Eye (tissue), 1 donor: ENCODE data around the gene EFNB3.

Experiments used
- DNase-seq: peaks from one replicate; pipeline ENCODE4 v3.0.0-alpha.2; 2015

EFNB3 gene

DNA sequence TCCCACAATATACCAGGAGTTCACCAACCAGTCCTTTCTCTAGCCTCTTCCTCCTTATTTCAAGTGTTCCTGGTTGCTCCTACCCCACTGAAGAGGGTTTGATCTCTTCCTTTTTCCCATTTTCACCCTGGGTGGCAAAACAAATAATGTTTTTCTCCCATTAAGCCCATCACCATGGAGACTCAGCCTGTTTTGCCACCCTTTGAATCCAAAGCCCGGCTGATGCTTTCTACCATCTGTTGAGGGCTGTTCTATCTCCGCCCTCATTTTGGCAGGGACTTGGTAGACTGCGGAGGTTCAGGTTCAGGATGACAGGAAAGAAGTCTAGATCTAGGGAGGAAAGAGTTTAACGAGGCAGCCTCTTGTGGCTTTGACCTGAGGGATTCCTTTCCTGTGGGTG, 15.1 kb downstream of the EFNB3 start:
- peak; percentile 16 for DNase-seq

DNA sequence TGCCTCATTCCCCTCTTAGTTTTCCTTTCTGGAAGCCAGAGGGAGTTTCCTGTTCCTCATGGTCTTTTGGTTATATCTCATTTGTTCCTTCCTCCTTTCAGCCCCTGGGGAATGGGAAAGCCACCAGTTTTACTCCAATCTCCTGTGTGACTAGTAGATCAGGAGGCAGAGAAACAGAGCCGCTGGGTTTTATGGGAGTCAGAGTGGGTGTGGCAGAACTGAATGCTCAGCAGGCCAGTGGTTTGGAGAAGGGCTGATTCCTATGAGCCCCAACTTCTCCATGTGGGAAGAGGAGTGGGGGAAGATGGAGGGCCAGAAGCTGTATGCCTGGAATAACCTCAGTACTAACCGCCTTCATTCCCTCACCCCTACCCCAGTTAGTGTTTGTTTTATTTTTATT, 16.6 kb downstream of the EFNB3 start:
- no peak for DNase-seq

DNA sequence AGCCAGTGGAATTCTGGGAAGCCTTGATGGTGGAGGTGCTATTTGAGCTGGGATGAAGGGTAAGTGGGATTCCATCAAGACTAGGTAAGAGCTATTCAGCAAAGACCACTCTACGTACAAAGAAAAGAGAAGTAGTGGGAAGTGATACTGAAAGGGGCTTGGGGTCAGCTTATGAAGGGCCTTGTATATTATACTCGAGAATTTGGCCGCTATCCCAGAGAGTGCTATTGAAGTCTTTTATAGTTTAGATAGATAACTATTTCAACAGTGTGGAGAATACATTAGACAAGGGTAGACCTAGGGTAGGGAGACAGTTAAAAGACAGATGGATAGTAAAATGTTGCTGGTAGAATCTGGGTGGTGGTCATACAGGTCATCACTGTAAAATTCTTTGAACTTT, 22.9 kb downstream of the EFNB3 start:
- DNase-seq, result no peak

DNA sequence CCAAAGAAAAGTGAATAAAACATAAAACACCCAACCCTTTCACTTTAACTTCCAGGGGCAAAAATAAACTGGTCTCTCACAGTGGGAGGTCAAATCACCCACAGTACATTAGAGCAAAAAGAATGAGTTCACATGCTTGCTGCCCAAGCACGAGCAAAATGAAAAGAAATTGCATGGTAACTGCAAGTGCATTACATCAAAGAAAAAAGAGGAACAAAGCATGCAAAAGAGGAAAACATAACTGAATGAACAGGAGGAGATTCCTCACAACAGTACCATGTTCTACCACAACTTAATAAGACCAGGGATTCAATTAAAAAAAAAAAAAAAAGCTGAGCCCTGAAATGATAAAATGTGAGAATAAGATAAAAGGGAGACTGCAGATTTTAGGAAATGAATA, 24.8 kb downstream of the EFNB3 start:
- no peak for DNase-seq

DNA sequence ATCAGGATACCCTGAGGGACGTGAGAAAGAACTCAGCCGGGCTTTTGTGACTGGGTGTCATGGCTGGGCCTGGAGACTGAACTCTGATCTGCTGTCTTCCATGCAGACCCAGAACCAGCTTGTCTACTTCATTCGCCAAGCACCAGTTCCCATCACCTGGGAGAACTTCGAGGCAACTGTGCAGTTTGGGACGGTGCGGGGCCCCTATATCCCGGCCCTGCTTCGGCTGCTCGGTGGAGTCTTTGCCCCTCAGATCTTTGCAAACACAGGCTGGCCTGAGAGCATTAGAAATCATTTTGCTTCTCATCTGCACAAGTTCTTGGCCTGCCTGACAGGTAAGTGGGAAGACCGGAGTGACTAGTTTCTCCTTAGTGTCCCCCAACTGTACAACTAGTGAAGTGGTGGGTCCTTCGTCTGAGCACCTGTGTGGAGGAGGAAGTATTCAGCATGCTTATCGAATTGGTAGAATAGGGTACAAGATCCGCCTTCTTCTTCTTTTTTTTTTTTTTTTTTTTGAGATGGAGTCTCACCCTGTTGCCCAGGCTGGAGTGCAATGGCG, 28.1 kb downstream of the EFNB3 start:
- no peak for DNase-seq

DNA sequence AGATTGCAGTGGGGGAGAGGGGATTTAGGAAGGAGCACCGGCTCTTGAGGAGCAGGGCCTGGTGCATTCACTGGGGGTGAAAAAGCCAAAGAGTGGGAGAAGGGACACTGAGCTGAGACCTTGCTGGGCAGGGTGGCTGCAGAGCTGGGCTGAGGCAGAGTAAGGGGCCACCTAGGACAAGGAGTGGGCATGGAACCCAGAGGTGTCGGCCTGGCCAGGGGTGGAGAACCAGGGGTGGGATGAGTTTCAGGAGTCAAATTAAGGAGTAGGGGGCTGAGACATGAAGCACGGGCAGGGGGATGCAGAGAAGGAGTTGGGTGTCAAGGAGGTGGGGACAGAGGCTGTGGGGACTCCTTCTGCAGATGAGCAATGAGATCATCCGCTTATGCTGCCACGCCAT, 32.6 kb downstream of the EFNB3 start:
- no peak for DNase-seq

DNA sequence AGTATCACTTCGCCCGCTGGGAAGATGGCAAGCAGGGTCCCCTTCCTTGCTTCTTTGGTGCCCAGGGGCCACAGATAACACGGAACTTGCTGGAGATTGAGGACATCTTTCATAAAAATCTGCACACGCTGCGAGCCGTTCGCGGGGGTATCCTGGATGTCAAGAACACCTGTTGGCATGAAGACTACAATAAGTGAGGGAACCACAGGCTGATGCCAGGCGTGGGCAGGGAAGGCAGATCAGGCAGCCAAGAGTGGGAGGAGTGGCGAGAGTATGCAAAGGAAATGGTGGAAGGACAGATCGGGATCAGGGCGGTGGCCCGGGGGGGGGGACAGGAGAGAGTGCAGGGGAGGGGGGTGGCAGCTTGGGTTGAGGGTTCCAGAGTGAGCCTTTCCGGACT, 34.7 kb downstream of the EFNB3 start:
- DNase-seq, result no peak

DNA sequence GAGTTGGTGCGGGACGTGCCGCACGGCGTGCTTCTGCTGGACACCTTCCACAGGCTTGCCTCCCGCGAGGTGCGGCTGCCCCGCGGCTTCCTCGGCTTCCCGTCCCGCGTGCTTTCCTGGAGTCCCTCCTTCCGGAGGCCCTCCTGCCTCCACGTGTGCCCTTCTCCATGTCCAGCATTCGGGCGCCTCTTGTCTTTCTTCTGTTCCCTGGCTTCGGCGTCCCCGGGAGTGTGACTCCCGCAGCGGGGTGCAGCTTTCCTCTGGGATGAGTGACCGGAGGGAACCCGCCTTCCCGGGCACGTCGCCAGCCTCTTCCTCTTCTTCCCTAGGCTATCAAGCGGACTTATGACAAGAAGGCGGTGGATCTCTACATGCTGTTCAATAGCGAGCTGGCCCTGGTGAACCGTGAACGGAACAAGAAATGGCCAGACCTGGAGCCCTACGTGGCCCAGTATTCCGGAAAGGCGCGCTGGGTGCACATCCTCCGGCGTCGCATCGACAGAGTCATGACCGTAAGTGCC, 35.5 kb downstream of the EFNB3 start:
- no peak for DNase-seq

DNA sequence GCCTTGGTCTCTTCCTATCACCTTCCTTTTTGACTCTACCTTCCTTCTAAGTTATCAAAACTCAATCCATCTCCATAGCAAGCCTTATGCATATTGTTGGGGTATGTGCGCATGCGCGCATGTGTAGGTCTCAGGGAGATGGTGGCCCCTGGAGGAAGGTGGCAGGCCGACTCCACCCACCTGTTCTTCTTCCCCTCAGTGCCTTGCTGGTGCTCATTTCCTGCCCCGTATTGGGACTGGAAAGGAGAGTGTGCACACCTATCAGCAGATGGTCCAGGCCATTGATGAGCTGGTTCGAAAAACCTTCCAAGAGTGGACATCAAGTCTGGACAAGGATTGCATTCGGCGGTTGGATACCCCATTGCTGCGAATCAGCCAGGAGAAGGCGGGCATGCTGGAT, 37.7 kb downstream of the EFNB3 start:
- no peak for DNase-seq

DNA sequence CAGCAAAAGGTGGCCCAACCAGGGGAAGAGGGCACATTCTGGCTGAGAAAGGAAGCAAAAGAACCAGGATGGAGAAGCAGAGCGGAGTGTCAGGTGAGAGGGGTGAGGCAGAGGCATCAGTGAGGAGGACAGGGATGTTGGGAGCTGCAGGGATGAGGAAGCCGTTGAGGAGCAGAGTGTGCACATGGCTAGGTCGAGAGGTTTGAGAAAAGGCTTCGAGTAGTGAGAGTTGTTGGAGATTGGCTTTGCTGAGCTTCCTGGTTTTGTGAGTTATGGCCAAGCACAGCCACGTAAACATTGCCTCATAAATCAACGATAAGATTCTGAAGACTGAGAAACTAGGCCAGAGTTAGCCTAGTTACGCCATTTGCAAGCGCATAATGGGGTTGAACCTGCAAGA, 39.4 kb downstream of the EFNB3 start:
- DNase-seq, result no peak

DNA sequence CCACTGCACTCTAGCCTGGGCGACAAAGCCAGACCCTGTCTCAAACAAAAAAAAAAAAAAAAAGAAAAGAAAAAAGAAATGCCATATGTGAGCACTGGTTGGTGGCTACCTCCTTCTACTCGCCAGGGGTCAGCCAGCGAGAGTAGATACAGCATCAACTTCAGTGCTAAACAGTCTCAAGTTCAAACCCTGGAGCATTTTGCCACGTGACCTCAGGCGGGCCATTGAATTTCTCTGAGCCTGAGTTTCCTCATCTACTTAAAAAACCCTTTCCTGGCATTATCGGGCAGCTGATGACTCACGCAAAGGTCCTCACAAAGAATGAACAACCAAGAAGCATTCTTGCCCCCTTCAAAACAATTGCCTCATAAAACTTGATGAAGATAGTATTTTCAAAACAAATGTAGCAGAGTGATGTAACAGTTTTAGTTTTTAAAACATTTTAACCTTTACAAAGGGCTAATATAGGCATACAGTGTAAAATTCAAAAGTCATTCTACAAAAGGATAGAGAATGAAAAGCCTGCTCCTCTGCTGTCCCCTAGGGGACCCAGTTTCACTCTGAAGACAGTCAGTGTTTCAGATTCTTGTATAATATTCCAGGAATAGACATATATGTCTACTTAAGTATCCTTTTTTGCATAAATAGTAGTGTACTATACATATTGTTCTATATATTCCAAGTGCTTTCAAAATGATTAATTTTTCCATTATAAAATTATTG, 40.9 kb downstream of the EFNB3 start:
- no peak for DNase-seq

DNA sequence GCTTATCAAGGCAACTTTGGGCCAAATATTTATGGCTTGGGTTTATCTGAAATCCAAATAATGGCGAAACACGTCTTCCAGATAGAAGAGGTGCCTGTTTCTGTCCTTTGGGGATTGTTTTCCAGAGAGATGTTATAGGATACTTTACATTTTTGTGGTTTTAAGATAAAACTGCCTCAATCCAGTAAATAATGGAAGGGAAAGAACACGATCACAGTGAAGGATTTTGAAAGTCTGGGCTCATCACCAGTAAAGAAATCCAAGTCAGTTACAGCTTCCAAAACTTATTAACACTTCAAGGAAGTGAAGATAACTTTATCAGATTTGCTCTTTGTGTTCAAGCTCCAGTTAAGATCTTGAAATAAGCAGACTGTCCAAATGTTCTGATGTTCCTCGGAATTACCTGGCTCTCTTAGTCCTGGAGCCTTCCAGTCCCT, 42.7 kb downstream of the EFNB3 start:
- peak; percentile 23 for DNase-seq

DNA sequence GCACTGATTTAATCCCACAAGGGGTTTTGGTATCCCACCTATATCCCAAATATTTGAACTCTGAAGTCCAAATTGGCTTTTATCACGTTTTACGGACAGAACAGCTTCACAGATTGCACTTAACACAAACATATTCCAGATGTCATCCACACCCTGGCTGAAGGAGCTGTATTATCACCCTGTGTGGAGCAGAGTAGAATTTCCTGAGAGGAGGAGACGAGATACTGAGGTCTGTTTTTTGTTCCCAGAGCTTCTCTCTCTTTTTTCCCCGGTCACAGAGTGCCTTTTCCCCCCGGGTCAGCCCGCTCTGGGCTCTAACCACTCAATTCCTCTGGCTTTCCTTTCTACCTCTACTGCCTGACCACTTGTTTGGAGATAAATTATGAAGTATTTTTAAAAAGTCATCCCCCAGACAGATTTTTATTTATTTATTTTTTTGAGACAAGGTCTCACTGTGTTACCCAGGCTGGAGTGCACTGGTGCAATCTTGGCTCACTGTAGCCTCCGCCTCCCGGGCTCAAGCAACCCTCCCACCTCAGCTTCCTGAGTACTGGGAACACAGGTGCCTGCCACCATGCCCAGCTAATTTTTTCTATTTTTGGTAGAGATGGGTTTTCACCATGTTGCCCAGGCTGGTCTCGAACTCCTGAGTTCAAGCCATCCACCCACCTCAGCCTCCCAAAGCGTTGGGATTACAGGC, 43.2 kb downstream of the EFNB3 start:
- peak; percentile 36 for DNase-seq

DNA sequence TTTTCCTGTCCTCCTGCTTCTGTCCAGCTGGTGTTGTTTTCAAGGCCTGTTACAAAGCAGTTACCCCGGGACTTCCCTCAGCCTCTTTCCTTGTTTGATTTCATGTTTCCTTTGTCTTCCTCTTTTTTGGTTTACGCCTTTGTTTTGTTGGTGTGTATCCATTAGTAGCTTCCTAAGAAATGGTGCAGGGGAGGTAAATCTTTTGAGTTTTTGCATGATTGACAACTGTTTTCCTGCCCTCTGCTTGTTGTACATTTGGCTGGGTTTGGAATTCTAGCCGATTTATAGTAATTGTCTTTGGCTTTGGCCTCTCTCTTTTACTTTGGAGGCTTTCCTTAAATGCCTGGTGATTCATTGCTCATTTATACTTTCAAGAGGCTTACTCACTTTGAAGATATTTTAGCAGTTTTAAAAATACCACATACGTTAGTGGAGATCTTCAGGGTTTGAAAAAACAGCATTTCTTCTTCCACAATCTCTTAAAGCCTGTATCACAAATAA, 45.4 kb downstream of the EFNB3 start:
- no peak for DNase-seq

DNA sequence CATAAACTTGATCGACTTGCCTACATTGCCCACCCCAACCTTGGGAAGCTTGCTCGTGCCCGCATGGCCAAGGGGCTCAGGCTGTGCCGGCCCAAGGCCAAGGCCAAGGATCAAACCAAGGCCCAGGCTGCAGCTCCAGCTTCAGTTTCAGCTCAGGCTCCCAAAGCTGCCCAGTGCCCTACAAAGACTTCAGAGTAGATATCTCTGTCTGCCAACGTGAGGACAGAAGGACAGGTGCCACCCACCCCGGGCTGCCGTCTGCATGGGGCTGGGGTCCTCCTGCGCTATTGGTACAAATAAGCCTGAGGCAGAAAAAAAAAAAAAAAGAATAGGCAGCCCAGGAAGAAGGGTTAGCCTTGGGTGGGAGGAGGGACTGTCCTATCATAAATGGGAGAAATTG, 49.7 kb downstream of the EFNB3 start:
- no peak for DNase-seq

DNA sequence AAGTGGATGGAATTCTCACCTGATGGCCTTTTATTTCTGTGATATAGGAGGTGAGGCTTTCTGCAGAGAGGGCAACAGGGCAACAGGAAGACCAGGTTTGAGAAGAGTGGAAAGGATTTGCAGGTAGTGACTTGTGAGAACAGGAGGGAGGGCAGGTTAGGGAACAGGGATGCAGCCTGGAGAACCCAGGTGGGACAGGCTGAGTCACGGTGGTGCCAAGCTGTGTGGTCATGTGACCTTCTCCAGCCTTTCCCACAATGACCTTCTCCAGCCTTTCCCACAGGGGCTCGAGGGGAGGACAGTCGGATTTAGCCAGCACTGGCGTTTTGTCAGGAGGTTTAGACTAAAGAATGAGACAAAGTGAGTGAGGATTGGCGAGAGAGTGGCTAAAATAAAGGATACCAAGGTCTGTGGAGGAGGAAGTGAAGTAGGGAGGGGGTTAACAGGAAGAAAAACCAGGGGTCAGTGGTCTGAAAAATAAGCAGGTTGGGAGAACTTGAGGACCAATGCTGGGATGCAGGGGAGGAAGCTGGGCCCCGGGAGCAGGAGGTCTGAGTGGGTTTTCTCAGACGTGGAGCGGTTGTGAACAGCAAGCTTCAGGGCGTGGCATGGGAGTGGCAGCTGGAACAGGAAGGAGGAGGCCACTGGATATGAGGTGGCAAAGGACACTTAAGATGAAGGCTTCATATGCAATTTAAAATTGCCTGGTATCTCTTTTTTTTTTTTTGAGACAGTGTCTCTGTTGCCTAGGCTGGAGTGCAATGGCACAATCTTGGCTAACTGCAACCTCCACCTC, 50.3 kb downstream of the EFNB3 start:
- DNase-seq, result no peak

DNA sequence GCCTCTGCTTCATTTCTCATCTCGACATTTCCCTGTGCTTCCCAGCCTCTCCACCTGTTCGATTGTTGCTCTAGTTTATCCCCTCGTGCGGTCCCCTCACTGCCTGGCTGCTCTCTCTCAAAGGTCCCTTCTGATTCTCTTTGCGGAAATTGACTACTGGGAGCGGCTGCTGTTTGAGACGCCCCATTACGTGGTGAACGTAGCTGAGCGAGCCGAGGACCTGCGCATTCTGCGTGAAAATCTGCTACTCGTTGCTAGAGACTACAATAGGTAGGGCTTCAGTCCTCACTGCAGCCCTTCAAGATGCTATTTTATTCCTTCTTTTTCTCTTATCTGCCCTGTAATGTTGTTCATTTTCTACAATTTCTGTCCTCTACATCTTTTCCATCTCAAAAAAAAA, 52.0 kb downstream of the EFNB3 start:
- no peak for DNase-seq
